NCI-H1105 treated with DMSO at 0.1 percent for 48 hours (cell line): ENCODE measurements around the gene SLC25A42.
"Not testable (repeated sequence)": the region's sequence is repeated elsewhere in the genome, so short reads cannot be mapped to it uniquely, and the experiment has no call there.

Source experiments
- DNase-seq: peaks from one replicate; lab custom pipeline; 2025; lab: John Stamatoyannopoulos, UW

SLC25A42 gene

DNA sequence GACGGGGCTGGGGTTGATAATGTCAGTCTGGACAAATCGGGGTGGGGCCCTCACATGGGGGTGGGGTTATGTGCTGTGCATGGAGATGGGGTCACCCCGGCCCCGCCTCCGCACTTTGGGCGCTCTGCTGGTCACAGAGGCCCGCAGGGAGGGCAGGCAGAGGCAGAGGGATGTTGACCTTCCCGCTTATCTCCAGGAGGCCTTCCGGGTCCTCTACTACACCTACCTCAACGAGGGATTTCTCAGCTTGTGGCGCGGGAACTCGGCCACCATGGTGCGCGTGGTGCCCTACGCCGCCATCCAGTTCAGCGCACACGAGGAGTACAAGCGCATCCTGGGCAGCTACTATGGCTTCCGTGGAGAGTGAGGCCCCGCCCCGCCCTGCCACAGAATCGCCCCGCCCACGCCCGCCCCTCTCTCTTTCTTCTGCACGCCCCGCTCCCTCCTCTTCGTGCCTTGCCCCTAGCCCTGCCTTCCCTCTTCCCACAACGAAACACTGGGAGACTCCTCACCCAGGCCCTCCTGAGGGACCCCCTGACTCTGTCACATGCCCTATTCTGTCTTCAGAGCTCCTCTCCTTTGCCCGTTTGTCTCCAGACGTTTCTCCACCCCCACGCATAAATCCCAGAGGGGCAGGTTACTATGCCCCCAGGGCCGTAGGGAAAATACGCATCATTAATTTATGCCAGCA is 41.7 kb downstream of the SLC25A42 start:
- DNase-seq, result no peak

DNA sequence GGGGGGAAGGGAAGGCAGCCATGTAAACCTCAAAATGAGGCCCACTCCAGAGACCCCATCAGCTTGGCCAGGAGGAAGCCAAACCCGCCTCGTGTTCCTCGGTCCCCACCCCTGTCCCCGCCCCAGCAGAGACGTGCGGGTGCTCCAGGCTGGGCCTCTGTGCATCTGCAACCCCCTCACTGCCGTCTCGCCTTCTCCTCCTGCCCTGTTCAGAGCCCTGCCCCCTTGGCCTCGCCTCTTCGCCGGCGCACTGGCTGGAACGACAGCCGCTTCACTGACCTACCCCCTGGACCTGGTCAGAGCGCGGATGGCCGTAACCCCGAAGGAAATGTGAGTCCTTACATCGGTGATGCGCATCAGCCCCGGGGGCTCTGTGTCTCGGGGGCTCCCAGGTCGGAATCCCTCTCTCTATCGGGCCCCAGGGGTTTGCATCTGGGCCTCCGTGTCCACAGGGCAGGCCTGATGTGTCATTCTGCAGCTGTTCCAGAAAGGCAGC is 42.3 kb downstream of the SLC25A42 start:
- no peak for DNase-seq

DNA sequence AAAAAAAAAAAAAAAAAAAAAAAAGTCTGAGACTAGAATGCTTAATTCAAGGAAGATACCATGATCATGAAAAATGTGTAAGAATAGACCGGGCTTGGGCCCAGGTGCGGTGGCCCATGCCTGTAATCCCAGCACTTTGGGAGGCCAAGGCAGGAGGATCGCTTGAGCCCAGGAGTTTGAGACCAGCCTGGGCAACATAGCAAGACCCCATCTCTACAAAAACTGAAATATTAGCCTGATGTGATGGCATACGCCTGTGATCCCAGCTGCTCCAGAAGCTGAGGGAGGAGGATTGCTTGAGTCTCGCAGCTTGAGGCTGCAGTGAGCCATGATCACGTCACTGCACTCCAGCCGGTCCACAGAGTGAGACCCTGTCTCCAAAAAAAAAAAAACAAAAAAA is 43.1 kb downstream of the SLC25A42 start:
- DNase-seq, result not testable (repeated sequence)

DNA sequence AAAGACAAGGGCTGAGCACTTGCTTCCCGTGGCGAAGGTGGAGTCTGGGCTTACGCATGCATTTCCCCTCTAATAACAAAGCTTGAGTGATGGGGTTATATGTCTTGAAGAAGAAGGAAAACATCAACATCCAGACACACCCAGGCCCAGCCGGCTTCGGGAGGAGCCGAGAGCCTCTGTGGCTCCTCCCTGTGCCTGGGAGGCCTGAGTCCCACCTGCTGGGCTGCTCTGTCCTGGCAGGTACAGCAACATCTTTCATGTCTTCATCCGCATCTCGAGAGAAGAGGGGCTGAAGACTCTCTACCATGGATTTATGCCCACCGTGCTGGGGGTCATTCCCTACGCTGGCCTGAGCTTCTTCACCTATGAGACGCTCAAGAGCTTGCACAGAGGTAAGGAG is 43.9 kb downstream of the SLC25A42 start:
- no peak for DNase-seq

DNA sequence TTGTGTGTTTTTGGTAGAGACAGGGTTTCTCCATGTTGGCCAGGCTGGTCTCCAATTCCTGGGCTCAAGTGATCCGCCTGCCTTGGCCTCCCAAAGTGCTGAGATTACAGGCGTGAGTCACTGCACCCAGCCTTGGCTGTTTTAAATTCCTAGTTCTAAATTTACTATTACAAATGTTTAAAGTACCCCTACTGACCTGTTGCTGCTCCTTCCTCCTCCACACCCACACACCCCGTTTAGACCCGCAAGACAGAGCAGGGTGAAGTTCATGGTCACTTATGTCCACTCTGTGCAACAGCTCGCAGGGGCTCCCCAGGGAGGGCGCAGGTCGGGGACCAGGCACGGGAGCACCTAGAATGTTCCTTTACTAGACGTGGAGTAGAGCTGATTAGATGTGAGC is 45.8 kb downstream of the SLC25A42 start:
- no peak for DNase-seq

DNA sequence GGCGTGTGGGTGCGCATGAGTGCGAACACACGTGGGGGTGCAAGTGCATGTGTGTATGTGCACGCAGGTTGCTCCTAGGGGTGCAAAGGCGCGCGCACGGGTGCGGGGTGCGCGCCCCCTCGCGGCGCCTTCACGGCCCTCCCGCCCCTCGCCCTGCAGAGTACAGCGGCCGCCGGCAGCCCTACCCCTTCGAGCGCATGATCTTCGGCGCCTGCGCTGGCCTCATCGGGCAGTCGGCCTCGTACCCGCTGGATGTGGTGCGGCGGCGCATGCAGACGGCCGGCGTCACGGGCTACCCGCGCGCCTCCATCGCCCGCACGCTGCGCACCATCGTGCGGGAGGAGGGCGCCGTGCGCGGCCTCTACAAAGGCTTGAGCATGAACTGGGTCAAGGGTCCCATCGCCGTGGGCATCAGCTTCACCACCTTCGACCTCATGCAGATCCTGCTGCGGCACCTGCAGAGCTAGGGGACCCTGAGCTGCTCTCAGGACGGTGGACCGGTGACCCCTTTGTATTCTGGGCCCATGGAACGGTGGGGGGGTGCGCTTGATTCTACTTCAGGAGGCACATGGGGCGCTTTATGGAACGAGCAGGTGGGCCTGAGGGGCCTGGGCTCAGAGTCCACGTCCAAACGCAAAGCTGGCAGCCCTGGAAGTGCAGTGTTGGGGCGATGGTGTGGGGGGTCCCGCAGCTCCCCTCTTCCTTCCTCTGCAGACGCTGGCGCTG is 46.8 kb downstream of the SLC25A42 start:
- no peak for DNase-seq

DNA sequence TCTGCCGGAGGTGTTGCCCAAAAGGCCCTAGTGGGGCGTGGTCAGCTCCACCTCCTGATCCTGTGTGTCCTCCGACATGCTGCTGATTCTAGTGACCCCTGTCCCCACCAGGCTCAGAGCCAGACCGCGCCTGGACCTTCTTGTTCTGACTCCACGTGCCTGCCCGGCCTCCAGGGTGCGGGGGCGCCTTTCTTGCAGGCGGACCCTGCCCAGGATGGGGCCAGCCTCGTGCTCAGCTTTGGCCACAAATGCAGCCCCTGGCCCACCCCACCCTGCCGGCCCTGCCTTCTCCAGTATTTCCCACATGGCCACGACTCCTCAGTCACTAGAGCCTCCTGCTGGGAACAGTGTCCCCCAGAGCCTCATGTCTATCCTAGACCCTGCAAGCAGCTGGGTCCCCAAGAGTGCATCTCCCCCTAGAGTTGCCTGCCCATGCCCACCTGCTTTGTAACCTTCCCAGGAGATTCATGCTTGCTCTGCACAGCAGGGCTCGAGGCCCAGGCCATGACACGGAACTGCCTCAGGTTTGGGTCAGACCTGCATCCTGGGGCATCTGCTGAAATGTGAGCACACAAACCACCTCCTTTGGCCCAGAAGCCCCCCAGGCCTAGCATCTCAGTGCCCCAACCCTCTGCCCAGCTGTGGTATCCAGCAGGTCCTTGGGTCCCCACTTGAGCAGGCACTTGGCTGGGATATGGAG is 47.5 kb downstream of the SLC25A42 start:
- DNase-seq, result no peak

DNA sequence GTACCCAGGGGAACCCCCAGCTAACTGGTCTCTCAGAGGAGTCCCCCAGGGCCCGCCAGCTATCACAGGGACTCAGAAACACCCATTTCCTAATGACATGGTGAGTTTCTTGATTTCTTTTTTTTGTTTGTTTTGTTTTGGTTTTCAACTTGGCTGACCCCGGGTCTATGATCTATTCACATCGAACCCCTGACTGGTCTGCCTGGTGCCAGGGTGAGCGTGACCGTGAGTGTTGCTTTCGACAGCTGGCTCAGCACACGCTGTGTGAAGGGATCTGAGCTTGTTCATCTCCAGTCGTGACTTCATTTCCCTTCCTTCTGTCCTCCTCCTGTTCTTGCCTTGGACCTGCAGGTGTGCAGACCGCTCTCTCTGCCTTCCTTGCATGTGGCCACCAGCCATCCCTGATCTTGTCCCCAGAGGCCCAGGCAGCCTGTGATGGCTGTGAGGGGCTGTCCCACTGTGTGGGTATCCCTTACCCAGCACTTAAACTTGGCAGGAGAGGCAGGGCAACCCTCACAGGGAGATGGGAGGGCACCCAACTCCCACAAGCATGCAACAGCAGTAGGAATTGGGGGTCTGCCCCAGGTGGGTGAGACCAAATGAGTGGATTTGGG is 48.3 kb downstream of the SLC25A42 start:
- no peak for DNase-seq

DNA sequence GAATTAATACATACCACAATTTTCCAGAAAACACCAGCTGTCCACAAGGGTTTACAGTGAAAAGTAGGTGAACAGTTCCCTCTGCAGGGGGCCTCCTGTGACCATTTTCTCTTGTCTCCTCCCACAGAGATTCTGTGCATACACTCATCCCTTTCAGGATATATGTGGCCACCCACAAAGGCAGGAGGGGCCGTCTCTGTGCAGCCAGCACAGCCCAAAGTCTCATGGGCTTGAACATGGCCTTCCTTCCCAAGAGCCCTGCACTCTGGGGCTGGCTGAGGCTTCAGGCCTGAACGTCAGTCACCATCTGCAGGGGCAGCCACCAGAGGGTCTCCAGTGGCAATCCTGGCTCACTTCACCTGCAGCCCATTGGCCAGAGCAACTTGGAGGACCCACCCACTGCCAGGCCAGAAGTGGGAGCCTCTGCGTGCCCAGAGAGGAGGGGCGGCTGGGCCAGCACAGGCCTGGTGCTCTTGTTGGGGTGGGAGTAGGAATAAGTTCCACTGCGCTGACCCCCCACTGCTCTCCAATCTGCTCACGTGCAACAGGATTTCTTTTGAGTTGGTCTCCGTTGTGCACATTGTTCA is 49.3 kb downstream of the SLC25A42 start:
- DNase-seq, result no peak

DNA sequence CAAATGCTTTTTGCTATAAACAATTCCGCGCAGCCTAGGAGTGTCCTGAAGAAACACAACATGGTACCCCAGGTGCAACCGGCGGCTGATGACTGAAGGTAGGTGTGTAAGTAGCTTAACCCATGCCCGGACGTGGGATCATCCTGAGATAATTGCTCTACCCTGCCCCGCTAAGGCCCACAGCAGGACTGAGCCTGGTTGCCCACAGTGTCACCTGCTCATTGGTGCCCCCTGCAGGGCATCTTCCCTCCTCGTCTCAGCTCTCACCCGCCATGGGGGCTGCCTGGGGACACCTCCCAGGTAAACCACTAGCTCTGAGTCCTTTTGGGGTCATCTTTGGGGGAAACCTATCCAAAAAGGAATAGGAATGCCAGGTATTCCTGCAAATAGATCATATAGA is 52.2 kb downstream of the SLC25A42 start:
- no peak for DNase-seq

DNA sequence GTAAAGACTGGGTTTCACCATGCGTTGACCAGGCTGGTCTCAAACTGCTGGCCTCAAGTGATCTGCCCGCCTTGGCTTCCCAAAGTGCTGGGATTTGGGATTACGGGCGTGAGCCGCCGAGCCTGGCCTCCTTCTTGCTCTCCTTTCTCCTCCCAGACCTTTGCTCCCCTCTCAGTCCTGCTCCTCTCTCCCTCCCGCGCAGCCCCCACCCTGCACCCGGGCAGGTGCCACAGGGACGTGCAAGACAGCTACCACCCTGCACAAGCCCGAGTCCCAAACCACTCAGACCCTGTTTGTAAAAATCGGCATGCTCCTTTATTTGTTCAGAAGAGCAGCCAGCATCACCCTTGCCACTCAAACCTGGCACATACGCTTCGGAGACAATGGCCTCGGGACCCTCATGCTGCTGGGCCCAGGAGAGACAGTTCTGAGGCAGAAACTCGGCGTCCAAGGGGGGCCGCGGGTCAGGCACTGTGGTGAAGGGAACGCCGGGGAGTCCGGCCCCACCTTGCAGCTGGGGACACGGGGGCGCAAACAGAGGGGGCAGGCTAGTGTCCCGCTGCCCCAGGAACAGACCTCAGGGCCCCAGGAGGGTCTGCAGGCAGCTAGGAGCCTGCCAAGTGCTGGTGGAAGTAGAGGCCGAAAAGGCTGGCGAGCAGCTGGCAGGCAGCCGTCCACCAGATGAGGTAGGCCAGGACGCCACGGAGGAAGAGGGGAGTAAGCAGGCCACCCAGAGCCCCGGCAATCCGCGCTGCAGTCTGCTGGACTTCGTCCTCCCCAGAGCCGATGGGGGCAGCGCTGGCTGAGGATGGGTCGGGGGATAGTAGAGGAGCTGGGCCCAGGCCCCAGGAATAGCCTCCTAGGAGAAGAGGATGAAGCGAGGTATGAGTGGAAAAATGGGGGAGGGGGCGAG is 55.8 kb downstream of the SLC25A42 start:
- DNase-seq, result no peak

DNA sequence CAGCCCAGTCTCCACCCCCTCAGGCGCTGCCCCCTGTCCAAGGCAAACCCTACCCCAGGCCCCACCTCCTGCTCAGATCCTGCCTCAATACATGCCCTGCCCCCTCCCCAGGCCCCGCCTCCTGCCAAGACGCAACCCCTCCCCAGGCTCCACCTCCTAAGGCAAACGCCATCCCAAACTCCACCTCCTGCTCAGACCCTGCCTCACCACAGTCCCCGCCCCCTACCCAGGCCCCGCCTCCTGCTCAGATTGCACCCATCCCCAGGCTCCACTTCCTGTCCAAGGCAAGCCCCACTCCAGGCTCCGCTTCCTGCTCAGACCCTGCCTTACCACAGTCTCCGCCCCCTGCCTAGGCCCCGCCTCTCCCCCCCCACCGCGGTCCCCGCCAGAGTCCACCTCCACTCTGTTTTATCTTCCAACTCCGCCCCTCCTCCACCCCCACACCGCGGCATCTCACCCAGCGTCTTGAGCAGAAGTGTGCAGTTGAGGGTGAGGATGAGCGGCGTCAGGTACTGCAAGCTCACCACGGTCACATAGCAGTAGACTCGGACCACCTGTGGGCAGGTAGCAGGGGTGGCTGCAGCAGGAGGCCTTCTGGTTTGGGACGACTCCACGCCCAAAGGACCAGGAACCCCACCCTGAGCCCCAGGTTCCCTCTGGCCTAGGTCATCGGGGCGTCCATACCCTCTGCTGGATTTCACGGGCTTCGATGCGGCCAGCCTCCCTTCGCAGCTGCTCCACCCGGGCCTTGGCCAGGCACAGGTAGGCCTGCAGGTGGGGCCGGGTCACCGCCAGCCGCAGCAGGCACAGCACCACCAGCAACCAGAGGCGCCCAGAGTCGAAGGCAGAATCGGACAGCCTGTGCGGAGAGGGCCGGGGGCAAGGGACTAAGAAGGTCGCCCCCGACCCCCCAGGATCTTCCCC is 56.8 kb downstream of the SLC25A42 start:
- DNase-seq, result no peak

DNA sequence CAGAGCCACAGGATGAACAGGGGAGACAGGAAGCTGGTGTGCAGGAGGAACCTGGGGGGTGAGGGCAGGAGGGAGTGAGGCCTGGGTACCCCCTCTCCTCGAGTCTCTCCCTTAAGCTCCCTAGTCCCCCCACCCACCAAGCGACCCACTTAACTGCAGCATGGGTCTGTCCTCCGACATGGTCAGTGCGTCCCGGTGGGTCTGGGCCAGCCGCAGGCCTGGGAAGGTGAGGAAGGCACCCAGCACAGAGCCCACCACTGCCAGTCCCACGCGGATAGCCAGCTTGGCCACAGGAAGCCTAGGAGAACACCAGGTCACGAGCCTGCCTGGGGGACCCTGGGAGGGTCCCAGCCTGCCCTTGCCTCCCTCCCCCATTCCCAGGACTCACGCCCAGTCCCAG is 57.6 kb downstream of the SLC25A42 start:
- DNase-seq, result no peak

DNA sequence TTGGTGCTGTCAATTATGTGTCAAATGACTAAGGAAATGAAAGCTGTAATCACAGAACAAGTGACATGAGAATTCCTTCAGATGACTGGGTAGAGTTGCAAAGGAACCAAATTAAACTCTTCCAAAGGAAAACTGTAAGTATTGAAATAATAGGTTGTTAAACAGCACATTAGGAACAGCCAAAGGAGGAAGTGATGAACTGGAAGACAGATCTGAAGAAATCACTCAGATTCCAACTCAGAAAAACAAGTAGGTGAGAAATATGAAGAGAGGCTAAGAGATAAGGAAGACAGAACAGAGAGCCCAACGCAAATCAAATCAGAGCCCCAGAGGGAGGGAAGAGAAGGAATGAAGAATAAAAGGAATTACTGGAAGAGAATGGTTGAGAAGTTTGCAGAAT is 59.1 kb downstream of the SLC25A42 start:
- no peak for DNase-seq

DNA sequence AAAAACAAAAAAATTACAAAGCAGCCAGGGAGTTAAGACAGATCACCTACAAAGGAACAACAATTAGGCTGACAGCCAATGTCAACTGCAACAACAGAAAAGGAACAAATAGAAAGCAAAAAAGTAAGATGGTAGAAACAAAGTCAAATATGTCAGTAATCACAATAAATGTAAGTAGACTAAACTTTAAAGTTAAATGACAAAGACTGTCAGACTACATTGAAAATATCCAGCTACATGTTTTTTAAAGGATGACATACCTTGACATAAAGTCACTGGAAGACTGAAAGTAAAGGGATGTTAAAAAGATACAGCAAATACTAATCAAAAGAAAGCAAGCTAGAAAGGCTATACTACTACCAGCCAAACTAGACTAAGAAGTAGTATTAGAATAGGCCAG is 59.6 kb downstream of the SLC25A42 start:
- no peak for DNase-seq

DNA sequence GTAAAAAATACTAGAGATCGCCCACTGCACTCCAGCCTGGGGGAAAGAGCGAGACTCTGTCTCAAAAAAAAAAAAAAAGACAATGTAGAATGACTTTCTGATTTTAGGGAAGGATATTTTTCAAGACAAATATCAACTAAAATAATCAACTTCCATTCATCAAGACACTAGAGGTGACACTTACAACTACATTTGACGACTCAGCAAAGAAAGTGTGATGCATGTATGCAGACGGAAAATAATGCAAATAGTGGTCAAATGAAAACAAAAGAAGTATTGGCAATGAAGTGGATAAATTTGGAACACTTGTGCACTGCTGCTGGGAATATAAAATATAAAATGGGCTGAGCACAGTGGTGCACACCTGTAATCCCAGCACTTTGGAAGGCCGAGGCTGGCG is 62.3 kb downstream of the SLC25A42 start:
- no peak for DNase-seq

DNA sequence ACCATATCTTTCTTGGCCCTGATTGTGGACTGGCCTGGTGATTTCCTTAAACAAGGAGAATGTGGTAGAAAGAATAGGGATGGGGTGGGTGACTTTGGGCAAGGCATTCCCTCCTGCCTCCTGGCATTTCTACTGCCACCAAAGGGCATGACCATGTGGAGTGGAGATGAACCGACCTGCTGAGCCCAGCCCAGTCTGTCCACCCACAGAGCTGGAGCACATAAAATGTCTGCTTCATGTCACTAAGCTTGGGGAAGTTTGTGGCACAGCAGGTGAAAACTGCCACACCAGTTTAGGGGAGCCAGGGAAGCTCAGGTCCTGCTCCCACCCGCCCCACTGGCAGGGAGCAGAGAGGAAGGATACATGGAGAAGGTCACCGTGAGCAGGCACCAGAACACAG is 68.2 kb downstream of the SLC25A42 start:
- no peak for DNase-seq

DNA sequence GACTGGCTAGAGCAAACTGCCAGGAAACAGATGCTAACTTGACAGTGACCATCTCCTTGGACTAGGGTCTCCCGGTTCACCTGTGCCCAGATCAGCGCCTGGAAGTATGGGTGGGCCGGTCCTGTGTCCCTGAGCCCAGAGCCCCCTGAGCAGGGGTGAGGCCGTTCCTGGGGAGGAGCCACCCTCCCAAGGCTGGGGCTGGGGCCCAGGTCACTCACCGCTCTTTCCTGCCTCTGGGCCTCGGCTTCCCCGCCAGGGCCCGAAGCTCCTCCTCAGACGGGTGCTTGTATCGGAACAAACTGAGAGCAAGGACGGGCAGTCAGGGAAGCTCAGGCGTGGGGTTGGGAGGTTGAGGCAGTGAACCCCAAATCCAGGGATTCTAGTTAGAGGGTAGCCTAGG is 69.1 kb downstream of the SLC25A42 start:
- no peak for DNase-seq

DNA sequence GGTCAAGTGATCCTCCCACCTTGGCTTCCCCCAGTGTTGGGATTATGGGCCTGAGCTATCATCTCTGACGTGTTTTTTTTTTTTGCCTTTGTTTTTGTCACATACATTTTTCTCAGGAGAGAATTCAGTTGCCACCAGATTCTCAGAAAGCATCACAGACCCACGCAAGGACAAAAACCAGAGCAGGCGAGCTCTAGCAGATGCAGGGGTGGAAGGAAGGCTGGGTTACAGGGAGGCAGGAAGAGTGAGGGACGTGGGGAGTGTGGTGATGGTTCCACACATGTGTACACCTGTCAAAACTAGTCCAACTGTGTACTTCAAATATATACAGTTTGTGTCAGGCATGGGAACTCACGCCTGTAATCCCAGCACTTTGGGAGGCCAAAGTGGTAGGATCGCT is 70.2 kb downstream of the SLC25A42 start:
- DNase-seq, result no peak

DNA sequence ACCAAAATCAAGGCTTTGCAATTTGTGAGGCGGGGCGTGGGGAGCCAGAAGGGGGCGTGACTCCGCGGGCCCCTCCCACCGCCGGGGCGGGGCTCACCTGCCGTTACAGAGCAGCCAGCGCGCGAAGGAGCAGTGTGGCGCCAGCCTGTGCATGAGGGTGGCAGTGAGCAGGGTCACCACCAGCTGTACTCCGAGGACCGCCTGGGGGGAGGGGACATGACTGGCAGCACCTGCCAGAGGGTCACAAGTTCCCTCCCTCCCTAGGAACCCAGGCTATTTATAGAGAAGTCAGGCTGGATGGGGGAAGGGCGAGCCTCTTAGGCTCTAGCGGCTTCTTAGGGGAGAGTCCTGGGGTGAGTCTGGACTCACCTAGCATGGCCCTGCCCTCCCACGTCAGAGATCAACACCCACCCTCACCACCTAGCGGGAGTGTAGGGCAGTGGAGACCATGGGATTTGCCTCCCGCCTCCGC is 70.9 kb downstream of the SLC25A42 start:
- peak; percentile 8 for DNase-seq
